T-helper 1 cell treated with Interleukin-12 subunit alpha and Interleukin-12 subunit beta and Interleukin-4 antibody, amounts not matched to agents 30 ng/mL and 1 ng/mL, for 36 hours (primary cell): Measurements from ENCODE around the gene LRRC40. TPM values are rescaled to one million over a fixed set of nuclear protein-coding genes. Genes with fewer than 3 reads are reported as not detected.
"Not testable (repeated sequence)": the region's sequence is repeated elsewhere in the genome, so short reads cannot be mapped to it uniquely, and the experiment has no call there.

Experiments
- intact Hi-C: fragments of 100-400 bp; cut with micrococcal nuclease; formaldehyde crosslinking; loops from one replicate; pipeline ENCODE4 v1.15.1; 2024
- total RNA-seq: library from RNA; stranded (reverse); gene quantifications from 2 replicates; pipeline ENCODE4 v1.2.3, GENCODE V29; 2022

The LRRC40 gene
- total RNA-seq, 1 donor from 2014 or later, result 21.6 TPM

DNA sequence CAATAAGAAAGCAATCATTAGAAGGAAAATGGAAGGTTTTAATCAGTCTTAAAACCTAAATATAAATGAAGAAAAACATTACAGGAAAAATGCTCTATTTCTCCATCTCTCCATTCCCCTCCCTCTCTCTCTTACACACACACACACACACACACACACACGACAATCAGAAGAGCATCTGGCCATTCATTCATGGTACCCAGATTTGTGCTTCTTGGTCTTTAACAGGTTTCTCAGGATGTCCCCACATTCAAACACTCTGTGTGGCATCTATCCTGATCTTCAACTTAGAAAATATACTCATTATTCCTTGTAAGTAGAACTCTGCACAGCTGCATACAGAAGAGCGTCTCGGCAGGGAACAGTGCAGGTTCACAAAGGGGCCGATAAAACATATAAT, 779 bp downstream of the LRRC40 start:
- intact Hi-C loops, result loop anchor here (2.0 kb wide), 1 partner anchor 72 kb away; no protein-coding TSS in a partner anchor

DNA sequence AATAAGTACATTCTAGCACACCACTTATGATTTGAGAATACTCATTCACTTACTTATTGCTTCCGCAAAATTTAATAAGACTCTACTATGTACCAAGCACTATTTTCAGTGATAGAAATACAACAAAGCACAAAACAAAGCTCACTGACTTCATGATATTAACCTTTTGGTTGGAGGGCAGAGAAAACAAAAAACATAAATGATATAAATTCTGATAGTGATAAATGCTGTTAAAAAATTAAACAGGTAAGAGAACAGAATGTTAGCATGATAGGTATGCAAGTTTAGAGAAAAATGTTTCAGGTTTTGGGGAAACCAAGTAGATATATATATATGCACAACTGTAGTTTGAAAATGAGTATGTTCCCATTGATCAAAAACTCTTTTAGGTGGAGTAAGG, 1.2 kb downstream of the LRRC40 start:
- intact Hi-C loops, result loop anchor here (2.0 kb wide), 1 partner anchor 71 kb away; no protein-coding TSS in a partner anchor

DNA sequence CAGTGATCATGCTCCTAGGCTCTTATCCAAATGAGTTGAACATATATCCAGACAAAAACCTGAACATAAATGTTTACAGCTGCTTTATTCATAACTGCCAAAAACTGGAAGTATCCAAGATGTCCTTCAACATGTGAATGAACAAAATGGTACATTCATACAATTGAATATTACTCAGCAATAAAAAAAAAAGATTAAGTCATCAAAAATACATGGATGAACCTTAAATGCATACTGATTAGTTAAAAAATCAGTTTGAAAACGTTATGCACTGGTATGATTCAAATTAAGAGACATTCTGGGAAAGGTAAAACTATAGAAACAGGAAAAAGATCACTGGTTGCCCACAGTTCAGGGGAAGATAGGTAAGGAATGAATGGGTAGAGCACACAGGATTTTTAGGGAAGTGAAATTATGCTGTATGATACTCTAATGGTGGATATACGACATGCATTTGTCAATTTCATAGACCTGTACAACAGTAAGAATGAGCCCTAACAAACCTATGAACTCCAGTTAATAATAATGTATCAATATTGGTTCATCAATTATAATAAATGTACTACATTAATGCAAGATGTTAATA, 3.1 kb downstream of the LRRC40 start:
- intact Hi-C loops, result no loop called here

DNA sequence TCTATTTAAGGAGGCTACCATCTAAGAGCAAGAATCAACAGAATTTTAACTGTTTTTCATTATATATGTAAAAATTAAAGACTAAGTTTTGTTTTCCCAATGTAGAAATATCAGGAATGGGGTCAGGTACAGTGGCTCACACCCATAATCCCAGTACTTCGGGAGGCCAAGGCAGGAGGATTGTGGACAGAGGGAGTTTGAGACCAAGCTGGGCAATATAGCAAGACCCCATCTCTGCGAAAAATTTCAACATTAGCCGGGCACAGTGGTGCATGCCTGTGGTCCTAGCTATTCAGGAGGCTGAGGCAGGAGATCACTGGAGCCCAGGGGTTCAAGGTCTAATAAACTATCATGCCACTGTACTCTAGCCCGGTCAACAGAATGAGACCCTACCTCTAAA, 5.3 kb downstream of the LRRC40 start:
- intact Hi-C loops, result no loop called here

DNA sequence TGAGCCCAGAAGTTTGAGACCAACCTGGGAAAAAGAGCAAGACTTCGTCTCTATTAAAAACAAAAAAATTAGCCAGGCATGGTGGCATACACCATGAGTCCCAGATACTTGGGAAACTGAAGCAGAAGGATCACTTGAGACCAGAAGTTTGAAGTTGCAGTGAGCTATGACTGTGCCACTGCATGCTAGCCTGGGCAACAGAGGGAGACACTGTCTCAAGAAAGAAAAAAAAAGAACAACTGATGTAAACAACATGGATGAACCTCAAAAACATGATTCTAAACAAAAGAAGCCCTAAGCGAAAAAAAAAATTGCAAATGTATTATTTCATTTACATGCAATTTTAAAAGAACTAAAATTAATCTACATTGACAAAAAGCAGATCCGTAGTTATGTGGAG, 9.0 kb downstream of the LRRC40 start:
- intact Hi-C loops, result no loop called here

DNA sequence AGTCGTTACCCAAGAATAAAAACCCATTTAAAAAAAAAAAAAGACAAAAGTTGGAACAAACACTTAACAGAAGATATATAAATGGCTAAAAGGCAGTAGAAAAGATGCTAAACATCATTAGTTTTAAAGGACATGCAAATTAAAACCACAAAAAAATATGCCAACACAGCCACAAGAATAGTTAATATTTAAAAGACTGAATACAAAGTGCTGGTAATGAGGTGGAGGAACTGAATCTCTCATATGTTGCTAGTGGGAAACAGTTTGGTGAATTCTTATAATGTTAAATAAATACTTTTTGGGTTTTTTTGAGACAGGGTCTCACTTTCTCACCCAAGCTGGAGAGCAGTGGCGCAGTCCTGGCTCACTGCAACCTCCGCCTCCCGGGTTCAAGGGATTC, 10.0 kb downstream of the LRRC40 start:
- intact Hi-C loops, result no loop called here

DNA sequence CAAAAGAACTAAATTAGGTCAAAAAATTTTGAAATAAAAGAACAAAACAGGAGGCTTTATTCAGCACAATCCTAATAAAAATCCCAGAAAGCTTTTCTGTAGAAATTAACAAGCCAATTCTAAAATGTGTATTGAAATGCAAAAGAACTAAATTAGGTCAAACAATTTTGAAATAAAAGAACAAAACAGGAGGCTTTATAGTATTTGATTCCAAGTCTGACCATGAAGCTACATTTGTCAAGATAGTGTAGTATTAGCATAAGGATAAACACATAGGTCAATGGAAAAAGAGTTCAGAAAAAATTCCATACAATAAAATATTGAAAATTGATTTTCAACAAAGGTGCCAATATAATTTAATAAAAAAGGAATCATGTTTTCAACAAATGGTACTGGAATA, 10.8 kb downstream of the LRRC40 start:
- intact Hi-C loops, result no loop called here

DNA sequence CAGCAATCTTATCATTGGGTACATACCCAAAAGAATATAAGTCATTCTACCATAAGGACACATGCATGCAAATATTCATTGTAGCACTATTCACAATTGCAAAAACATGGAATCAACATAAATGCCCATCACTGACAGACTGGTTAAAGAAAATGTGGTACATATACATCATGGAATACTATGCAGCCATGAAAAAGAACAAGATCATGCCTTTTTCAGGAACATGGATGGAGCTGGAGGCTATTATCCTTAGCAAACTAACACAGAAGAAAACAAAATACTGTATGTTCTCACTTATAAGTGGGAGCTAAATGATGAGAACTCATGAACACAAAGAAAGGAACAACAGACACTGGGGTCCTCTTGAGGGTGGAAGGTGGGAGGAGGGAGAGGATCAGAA, 12.9 kb downstream of the LRRC40 start:
- intact Hi-C loops, result not testable (repeated sequence)

DNA sequence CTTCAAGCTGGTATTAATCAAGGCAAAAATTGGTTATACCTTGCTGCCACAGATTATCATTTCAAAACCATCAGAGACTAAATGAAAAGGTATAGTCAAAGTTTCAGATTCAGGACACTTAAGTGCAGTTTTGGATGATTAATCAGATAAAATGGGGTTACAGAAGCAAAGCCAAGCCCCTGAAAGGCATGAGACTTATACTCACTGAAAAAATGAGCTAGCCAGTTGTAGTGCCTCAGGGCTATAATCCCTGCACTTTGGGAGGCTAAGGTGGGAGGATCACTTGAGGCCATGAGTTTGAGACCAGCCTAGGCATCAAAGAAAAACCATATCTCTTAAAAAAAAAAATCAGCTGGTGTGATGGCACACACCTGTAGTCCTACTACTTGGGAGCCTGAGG, 15.2 kb downstream of the LRRC40 start:
- intact Hi-C loops, result no loop called here

DNA sequence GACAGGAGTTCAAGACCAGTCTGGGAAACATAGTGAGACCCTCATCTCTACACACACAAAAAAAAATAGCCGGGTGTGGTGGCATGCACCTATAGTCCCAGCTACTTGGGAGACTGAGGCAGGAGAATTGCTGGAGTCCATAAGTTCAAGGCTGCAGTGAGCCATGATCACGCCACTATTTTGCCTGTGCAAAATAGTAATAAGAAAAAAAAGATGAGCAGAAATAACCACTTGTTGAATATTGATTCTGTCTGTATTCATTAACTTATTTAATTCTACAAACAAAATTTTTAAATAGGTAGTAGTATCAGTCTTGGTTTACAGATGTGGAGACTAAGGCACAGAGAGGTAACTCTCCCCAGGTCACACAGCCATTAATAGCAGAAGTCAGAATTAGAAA, 16.9 kb downstream of the LRRC40 start:
- intact Hi-C loops, result no loop called here

DNA sequence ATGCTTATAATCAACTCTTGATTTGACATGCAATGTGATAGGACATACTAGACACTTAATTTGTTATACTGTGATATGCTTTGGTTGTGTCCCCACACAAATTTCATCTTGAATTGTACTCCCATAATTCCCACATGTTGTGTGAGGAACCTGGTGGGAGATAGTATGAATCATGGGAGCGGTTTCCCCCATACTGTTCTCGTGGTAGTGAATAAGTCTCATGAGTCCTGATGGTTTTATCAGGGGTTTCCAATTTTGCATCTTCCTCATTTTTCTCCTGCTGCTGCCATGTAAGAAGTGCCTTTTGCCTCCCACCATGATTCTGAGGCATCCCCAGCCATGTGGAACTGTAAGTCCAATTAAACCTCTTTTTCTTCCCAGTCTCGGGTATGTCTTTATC, 20.2 kb downstream of the LRRC40 start:
- intact Hi-C loops, result not testable (repeated sequence)

DNA sequence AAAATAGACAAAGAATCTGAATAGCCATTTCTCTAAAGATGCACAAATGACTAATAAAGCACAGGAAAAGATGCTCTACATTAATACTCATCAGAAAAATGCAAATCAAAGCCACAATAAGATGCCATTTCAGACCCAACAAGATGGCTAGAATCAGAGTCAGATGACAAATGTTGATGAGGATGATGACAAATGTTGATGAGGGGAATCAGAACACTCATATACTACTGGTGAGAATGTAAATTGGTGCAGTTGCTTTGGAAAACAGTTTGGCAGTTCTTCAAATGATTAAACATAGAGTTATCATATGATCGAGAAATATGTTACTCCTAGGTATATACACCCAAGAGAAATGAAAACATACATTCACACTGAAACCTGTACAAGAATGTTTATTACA, 33.9 kb downstream of the LRRC40 start:
- intact Hi-C loops, result no loop called here

DNA sequence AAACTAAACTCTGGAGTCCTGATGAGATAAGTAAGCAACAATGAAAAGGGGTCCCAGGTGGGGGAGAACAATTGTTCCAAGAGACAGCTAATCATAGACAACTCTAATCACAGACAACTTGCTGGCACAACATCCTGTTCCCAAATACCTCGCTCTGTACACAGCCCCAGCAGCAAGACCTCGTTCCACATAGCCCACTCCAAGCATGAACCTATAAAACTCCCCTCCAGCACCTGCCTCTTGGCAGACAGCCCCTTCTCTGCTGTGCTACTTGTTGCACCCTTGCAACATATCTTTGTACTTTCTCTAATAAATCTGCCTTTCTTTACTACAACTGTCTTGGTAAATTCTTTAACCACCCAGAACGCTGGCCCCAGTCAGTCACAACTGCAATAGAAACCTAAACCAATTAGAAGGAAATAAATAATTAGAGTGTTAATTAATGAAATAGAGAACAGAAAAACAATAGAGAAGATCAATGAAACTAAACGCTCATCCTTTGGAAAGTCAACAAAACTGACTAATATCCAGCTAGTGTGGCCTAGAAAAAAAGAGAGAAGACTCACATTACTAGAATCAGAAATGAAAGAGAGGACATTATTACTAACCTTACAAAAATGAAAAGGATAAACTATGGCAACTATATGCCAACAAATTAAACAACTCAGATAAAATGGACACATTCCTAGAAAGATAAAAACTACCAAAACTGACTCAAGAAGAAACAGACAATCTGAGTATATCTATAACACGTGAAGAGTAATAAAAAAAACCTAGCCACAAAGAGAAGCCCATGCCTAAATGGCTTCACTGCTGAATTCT, 36.1 kb downstream of the LRRC40 start:
- intact Hi-C loops, result no loop called here

DNA sequence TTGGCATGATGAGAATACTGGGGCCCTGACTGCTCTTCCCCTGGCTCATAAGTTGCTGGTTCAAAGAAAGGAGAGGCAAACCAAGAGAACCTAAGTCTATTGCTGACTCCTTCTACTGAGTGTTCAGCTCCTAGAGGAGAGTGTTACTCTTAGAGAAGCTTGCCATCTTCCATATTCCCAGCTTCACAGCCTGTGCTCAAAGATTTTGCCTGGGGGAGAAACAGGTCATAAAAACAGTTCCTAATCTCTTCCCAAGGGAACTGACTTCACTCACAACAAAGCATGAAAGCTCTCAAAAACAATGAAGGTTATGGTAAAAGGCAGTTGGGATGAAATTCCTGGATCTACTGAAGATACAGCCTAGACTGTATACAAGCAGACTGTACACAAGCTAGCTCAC, 37.1 kb downstream of the LRRC40 start:
- intact Hi-C loops, result no loop called here

DNA sequence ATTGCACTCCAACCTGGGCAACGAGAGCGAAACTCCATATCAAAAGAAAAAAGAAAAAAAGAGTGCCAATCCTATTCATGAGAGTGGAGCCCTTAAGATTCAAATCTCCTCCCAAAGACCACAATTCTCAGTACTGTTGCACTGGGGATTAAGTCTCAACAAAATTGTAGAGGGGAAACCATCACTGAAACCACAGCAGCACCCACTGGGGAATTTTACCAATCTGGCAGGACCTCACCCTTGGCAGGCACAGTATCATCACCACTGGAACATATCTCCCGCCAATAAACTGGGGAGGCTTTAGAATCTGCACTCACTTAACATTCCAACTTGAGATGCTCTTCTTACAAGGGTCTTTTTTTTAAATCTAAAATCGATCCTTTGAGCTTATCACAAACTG, 41.0 kb downstream of the LRRC40 start:
- intact Hi-C loops, result no loop called here

DNA sequence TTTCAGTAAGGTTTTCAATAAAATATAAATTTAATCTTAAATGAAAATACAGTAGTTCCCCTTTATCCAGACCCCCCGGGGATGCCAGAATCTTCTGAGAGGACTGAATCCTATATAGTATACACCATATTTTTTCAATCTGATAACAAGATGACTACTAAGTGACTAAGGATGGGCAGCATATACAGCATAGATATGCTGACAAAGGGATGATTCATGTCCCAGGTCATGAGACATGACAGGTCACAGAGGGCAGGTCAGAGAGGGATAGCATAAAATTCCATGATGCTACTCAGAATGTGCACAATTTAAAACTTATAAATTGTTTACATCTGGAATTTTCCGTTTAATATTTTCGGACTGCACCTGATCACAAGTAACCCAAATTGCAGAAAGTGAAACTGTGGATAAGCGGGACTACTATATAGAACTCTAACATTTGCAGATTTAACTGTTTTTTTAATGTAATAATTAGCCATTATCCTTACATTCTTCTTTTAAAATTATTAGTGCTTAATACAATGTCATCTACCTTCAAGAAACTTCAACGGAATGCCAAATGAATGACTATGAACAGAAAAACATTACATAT, 48.8 kb downstream of the LRRC40 start:
- intact Hi-C loops, result no loop called here

DNA sequence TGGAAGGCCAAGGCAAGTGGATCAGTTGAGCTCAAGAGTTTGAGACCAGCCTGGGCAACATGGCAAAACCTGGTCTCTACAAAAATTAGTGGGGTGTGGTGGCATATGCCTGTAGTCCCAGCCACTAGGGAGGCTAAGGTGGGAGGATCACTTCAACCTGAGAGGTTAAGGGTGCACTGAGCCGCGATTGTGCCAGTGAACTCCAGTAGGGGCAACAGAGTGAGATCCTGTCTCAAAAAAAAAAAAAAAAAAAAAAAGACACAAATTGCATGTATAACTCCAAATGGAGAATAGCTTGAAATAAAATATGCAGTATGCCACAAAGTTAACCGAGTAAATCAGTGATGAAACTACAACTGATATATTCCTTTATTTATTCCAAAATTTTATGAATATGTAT, 51.6 kb downstream of the LRRC40 start:
- intact Hi-C loops, result no loop called here

DNA sequence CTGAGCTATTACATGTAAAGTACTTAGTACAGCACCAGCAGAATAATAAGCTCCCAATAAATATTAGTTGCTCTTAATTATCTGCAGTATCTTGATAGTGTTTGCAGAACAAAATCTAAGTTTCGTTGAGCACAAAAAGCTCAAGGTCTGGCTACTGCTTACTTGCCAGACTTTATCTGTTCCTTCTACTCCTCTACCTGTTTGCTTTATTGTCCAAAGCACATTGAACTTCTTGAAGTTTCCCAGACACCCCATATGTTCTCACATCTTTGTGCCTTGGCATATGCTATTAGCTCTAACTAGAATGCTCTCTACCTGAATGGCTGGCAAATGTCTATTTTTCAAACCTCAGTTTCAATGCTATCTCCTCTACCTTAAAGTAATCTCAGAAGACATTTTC, 54.9 kb downstream of the LRRC40 start:
- intact Hi-C loops, result no loop called here

DNA sequence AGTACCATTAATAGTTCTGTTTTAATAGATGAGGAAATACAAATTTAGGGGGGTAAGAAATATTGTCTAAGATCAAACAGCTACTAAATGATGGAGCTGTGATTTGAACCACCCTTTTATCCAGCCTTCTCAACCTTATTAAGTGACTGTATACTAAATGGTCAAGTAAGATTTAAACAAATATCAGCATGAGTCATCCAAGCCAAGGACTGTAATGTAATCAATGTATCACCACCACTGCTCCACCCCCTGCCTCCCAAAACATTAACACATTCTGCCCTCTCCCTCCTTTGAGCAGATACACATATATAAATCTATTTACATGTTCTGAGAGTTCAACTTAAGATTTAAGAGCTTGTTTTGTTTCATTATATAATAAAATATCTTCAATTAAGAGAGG, 58.9 kb downstream of the LRRC40 start:
- intact Hi-C loops, result no loop called here

DNA sequence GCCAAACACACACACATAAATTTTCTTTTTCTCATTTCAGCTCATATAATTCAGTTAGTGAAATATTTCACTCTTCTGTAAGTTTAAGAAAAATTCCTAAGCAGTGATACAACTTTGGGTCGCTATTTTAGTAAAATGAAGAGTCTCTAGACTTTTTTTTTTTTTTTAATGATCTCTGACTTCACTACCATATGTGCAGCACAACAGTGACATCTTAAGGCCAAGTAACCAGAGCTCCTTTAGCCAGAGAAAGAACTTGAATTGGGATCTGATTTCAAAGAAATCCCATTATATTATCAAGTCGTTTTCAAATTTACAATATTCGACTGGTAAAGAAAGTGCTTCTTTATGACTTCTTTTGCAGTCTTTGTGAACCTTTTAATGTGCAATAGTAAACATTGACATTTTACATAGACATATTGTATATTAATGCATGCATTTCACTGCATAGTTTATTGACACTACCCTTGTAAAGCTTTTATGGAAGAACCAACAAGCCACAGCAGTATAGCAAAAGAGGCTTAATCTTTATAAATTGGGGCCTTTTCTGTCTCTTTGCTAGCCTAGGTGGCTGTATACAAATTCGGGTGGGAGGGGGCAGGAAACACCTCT, 62.2 kb downstream of the LRRC40 start:
- intact Hi-C loops, result no loop called here

DNA sequence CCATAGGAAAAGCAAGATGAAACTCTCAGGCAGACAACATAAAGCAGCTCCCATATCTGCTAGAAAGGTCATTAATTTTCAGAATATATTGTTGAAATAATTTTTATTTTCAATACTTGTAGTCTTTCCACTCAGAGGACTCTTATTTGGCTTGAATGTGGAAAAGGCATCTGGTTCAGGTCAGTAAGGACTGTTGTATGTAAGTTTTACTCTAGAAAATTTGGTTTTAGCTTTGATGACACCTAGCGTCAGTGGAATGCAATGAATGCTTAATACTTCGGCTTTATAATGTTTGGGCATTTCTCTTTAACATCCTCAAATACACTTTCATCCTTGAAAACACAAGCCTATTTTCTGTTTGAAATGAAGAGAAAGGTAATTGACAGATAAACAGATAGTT, 63.3 kb downstream of the LRRC40 start:
- intact Hi-C loops, result no loop called here

DNA sequence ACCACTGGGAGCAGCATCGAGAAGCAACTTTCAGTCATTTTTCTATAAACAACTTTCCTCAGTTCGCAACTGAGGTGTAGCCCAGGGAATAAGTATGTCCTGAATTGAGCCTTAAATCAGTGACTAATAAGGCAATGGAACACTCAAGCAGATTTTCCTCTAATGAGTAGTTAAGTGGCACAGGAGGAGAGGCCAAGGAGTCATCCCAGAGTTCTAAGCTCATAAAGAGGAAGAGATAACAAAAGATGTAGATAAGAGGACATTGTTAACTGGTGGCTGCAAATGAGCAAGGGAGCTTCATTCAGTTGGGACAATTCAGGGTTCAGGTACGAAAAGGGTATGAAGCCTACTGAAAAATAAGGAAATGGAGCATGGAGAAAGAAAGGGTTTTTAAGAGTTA, 64.5 kb downstream of the LRRC40 start:
- intact Hi-C loops, result no loop called here
